GM21786 (cell line): ENCODE results near the gene STXBP6.

Experiments
- ATAC-seq: cut with Tn5 transposase; IDR thresholded peaks from one replicate; pipeline ENCODE4 v1.9.1; 2021; ENCODE audit not compliant: unreplicated experiment

Gene STXBP6

DNA sequence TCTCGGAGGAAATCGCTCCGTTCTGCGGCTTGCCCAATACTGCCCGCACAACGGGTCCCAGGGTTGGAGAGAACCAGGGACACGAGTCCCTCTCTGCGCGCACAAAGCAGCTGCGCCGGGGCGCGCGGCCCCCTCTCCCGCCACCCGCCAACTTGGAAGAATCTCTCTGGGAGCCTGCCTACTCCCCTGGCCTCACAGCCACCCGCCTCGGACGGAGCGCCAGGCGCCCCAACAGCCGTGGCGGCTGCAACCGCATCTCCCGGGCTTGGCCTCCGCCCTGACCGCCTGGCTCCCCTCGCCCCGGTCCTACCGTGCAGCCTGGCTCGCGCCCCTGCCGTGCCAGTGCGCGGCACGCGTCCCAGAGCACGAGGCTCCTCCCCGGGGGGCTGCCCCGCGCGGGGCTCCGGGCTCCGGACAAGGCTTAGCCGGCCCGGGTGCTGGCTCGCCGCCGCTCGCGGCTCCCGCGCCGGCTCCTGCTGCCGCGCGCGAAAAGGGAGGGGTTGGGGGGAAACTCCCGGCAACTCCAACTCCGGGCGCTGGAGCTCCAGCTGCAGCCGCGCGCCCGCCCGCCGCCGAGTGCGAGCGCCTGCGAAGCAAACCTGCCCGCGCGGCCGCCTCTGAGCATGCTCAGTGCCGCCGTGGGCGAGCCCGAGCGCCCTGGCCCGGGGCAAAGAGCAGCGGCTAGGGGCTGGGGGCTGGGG is at the start of gene STXBP6:
STXBP6 (minus strand) TSS at position 580 of the 701 bp plus-strand sequence. CDS start 75,329 bp downstream, outside the sequence.
- ATAC-seq, result peak; percentile 62

DNA sequence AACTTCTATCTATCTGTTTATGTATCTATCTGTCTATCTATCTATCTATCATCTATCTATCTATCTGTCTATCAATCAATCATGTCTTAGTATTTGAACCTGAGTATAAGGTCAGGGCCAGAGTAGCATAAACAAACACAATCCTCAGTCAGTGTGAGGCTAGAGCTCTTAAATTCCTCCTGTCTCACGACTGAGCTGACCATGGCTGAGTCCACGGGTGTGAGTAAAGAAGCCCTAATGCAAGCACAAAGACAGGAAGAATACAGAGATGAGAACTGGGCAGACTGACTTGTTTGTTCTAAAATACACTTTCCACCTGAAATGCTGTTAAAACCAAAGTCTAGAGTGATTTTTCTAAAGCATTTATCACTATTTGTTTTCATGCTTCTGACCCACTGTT is 47.2 kb upstream of the STXBP6 start:
- no peak for ATAC-seq

DNA sequence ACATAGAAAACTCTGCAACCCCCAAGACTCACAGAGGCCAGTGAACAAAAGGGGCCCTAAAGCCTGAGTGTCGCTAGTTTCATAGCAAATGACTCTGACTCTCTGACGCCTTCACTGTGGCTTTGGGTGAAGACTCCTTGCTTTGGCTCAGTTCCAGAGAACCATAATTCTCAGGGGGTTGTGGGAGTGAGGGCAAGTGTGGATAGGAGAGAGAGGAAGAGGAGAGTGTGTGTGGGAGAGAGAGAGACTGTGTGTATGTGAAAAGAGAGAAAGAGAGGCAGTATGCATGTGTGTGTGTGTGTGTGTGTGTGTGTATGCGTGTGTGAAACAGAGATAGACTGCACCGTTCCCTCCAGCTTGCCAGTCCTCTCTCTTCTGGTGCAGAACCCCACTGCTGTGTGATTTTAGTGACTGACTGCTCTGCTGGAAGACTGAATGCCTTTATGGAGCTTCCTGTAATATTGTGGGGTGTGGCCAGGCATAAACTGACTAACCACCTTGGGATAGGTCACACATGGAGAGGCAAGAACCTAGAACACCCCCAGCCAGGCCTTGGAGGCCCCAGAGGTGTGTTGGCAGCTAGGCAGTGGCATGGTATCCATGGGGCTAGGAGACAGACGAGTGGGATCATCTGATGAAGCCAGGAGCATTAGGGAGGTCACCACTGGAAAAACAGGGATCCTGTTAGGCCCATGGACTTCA is 45.9 kb upstream of the STXBP6 start:
- no peak for ATAC-seq

DNA sequence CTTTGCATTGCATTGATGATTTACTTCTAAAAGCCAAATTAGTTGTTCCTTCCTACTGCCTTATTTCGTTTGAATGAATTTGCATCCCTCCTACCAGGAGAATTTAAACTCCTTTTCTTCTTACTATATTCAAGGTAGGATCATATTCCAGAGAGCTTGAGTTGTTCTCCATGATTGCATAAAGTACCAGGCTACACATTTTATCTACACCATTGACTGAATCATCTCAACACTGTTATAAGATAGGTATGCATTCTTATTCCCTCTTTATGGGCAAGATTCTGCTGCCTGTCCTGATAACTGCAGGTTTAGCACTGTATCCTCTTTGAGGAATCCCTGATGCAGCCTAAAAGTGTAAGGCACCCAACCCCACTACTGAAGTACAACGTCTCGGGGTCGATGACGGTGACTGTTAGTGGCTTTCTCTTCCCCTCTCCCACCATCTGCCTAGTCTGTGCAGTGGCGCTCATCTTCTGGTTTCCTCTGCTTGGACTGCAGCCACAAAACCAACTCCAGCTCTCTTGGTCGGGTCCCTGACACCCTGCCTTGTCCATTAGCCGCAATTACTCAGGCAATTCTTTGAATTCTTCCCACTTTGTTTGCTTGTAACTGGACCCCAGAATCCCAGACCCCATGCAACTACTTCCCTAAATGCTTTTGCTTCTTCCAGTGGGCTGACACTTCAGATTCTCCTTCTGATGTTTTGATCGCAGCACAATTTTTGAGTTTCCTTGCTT is 44.4 kb upstream of the STXBP6 start:
- ATAC-seq, result no peak

DNA sequence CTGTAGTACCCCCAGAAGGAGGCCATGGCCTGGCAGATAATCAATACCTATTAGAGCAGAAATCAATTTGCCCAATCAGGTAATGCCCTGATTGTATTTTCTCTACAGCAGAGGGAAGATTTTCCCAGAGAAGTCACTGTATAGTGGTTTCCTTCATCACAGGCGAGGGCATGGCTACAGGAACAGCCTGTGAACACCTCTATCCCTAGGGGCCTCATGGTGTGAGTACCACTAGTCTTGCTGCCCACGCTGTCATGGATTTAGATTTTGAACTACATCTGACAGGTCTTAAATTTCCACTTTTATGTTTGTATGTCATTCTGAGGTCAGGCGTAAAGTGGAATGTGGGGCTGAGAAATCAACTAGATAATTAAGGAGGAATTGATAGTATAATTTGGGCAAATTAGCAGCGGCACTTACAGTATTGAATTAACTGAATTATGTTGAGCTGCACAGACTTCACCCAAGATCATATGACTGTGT is 42.4 kb upstream of the STXBP6 start:
- ATAC-seq, result no peak

DNA sequence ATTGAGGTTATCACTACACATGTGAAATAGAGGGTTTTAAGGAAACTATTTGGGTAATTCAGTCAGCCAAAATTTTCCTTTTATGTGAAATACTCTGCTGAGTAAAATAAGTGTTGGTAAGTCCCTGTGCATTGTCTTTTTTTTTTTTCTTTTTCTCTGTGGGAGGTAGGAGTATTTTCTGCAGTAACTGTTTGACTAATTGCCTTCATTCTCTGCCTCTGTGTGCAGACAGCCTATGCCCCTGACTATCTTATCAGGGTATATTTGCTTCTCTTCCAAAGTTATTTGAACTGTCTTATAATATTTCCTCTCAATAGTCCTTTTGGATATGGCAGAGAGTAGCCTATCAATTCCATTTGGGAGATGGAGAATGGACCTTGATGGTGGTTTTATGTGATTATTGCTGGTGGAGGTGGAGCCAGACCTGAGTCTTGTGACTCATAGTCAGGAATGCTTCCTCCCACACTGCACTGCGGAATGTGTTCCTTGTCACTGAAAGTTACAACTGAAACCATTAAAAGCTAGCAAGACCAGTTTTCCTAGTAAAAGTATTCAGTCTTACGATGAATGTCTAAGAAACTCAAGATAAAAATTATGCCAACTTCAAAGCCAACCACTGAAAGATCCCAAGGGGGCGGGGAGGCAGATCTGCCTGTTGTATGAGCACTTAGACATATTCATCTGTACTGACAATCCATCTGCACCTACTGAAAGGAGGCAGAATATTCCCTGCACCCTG is 40.9 kb upstream of the STXBP6 start:
- no peak for ATAC-seq

DNA sequence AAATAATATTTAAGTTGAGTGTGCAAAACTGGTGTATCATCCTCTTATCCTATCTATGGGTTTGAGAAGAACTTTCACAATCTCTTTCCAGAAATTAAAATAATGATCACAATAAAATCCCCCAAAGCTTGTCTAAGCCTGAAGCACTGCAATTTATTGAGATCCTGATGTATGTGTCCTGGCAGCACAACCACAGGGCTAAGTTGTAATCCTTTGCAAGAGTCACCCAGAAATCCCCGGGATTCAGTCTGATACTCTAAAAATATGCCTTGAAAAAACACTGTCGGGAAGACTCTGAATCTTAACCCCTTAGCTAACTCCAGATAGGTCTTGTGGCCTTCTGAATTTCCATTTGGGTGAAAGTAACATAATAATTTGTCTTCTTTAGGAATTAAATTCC is 40.3 kb upstream of the STXBP6 start:
- ATAC-seq, result no peak

DNA sequence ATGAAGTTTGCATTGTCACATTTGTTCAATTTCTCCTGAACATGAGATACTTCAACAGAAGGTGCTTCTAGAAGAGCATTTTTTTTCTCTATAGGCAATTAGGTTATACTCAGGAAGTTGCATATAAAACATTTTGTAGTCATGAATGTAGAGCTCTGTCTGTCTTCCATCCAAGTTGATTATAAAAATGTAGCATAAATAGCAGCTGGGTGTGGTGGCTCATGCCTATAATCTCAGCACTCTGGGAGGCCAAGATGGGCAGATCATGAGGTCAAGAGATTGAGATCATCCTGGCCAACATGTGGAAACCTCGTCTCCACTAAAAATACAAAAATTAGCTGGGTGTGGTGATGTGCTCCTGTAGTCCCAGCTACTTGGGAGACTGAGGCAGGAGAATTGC is 39.5 kb upstream of the STXBP6 start:
- no peak for ATAC-seq

DNA sequence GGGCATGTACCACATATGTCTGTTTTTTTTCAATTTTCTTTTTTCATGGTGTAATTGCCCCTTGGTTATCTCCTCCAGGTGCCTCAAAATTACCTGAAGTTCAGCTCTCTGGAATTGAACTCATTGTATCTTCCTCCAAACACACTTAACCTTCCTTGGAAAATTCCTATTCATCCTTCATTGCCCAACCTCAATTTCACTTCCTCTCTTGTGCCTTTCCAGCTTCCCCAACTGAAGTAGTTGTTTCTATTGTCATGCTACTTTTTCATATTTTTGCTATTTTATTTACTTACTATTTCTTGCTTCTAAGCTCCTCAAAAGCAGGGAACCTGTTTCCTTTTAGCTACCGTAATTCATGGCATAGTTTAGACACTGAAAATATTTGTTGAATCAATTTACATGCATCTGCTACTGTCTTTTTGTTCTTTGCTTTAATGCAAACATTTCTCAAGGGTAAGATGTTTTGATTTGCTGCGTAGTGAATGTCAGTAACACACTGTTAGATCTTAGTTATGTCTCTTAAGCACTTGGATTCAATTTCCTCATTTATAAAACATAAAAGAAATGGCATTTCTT is 37.0 kb upstream of the STXBP6 start:
- ATAC-seq, result no peak

DNA sequence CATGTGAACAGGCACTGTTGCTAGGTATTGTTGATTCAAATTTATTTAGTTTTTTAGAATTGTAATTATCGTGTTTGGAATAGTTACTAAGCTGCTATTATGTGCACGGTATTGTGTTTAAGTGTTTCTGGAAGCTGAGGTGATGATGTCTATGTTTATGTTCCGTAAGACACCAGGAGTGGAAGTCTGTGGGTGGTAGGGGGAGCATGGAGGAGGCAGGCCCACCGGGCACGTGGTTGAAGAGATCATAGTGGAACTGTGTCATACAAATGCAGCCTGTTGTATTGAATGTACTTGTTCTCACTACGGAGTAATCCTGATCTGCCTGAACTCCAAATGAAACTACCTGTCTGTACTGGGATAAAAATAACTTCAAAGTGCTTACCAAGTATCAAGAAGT is 36.1 kb upstream of the STXBP6 start:
- ATAC-seq, result no peak

DNA sequence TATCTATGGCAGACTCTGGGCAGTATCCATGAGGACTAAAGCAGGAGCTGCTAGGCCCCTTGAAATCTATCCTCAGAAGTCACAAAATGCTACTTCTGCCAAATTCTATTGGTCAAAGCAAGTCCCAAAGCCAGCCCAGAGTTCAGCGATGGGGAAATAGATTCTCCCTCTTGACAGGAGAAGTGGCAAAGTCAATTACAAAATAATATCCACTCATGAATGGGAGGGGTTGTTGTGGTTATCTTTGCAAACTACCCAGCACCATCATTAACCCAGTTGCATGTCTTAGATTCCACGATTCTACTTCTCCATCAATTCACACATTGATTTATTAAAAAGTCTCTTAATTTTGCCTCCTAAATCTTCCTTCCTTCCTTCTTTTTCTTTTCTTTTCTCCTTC is 30.7 kb upstream of the STXBP6 start:
- no peak for ATAC-seq

DNA sequence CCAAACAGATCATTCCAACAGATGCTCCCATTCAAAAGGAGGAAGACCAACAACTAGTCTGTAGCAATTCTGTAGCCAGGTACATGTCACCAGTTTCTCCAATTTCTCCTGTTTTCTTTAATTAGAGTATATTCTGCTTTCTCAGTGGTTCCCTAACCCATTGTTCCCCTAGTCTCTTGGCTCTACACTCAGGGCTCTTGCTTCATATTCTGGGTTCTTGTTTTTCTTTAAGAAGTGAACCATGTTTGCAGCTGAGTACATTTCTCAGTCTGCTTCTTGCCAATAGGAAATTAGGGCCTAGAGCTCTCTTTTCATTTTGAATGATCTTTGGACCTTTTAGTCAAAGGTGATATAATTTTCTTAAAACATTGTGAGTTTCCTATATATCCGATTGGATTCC is 29.4 kb upstream of the STXBP6 start:
- no peak for ATAC-seq

DNA sequence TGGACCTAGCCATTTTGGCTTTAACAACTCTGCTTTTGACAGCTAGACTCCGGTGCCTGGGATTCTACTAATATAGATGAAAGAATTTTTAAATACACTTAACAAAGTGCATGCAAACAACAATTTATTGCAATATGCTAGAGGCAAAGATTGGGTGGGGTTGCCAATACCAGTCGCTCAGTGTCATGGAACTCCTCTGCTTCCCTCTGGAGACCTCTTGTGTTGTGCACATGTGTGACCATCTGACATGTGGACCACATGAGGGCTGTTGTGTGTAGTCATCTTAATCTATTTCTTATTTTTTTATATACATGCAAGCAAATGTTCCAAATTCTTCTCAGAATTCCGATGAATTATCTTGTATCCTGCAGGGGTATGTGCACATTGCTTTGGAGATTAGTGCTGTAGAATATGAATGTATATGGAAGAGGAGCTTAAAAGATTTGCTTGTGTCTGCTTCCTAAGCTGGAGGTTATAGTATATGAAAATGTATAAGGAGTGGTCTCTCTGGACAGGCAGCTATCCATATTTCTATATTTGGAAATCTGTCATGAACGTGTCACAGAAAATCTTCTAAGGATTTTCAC is 24.2 kb upstream of the STXBP6 start:
- no peak for ATAC-seq

DNA sequence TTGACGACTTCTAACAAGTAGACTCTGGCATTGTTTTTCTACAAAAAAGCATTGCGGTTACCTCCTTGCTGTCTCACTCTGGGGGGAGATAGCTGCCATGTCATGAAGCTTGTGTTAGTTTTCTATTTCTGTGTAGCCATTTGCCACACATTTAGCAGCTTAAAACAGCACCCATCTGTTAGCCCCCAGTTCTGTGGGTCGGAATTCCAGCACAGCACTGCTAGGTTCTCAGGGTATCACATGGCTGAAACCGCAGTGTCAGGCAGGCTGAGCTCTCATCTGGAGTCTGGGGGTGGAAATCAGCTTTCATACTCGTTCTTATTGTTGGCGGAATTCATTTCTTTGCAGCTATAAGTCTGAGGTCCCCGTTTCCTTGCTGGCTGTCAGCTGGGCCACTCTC is 19.9 kb upstream of the STXBP6 start:
- no peak for ATAC-seq

DNA sequence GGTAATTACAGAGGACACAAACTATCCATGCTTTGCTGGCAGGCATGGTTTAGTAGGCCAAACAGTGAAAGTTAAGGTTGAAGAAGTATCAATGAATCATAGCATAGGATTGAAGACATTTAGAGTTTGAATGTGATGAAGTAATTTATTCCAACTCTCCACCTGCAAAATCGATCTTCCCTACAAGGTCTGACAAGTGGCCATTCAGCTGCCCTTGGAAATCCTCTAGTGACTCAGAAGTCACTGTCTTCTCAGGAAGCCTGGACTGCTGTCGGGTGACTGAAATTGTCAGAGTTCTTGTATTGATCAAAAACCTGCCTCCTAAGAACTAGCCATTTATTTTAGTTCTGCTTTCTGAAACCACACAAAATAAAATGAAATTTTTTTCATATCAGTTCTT is 17.7 kb upstream of the STXBP6 start:
- no peak for ATAC-seq

DNA sequence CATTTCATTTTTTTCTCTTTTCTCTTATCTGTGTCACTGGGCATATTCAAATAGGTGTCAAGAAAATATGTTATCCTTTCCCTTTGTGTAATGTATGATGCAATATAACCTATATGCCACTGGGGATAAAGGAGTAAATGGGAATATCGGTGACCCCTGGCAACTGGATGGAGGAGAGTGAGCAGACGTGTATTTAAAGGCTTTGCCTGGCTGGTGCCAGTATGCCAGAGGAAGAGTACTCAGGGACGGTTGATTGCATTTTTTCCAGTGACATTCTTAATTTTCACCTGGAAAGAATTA is 12.0 kb upstream of the STXBP6 start:
- no peak for ATAC-seq

DNA sequence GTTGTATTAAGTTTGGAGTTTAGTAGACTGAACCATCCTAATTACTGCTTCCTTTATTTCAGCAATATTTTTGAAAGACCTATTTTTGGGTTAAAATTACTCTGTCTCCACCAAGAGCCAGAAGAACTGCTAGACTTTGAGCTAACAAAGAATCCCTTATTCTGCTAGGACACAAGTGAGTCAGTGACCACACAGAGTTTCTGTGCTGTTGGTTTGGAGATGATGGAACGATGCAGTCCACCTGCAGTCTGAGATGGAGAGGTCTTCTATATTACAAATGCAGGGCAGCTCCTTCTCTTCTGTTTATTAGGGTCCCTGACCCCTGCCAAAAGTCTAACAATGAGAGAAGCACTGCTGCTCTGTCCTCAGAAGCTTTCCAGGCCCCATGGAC is 6.7 kb upstream of the STXBP6 start:
- peak; percentile 45 for ATAC-seq

DNA sequence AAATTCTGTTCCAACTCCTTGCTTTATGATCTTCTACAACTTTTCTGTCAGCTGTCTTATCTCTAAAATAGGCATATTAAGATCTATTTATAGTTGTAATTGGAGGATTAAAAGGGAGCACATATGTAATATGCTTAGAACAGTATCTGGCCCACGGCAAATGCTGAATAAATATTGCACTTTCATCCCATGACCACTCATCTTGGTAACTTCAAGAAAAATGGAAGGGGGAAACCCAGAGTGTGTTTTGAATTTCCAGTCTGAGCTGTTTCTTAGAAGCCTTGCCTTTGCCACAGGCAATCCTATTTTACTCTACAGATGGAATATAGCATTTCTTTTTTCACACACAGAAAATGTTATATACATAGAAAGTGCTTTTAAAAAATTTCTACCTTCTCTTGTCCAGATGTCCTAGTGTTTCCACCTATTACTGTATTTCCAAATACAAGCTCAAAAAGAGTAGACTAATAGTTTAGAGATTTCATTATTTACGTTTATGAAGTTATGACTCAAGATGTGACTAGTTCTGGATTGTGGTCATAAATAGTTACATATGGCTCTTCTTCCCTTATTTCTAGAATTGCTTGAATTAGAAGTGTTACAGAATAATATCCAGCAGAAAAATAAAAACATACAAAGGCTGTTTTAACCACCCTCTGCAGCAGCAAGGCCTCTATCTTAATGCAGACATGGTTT is 6.2 kb upstream of the STXBP6 start:
- ATAC-seq, result no peak

DNA sequence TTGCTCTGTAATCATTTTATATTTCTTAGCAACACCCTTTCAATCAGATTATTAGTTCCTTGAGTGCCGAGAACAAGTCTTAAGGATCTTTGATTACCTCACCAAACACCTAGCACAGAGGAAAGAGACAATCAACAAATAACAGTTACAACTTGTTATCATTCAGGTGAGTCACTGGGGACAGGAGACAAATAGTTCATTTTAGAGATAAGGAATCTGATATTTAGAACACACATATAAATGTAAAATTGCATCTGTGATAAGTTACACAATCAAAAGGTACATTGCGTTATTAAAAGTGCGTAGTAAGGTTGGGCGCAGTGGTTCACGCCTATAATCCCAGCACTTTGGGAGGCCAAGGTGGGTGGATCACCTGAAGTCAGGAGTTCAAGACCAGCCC is 5.1 kb upstream of the STXBP6 start:
- no peak for ATAC-seq

DNA sequence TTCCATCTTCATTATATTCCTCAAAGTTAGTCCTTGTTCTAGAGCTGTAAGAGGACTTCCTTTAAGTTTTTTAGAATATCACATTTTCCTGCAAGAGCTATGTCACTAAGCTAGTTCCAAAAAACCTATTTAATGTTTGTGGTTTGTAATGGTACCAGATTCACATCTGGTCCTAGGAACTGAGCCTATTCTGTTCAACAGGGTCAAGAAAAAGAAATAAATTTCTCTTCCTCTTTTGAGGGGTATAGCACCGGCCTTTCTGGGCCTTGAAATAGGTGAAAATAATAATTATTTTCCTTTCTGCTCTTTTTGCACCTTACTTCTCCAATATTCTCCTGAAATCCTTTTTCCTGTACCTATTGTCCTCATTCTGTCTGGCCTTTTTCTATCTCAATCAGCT is 3.6 kb upstream of the STXBP6 start:
- ATAC-seq, result no peak
